Activated naive CD4-positive, alpha-beta T cell treated with anti-CD3 and anti-CD28 coated beads for 36 hours (primary cell): ENCODE results near the gene CITED2. TPM values are rescaled to one million over a fixed set of nuclear protein-coding genes. Genes with fewer than 3 reads are reported as not detected.
"Not testable (repeated sequence)": the region's sequence is repeated elsewhere in the genome, so short reads cannot be mapped to it uniquely, and the experiment has no call there.

Source experiments
- CTCF ChIA-PET: fragments of 350-600 bp; sonication (Branson Sonifier 250); formaldehyde crosslinking; loops from one replicate; lab custom pipeline; 2021; ENCODE audit warnings: antibody characterized with exemption; lab: Charles Lee
- DNase-seq: peaks from one replicate; pipeline ENCODE4 v3.0.0-alpha.2; 2020
- H3K27ac Mint-ChIP-seq: one replicate; pipeline ENCODE4 v1.8.0; 2021; ENCODE audit warnings: mild to moderate bottlenecking, mixed read lengths
- H3K27me3 Mint-ChIP-seq: one replicate; pipeline ENCODE4 v1.8.0; 2021; ENCODE audit warnings: low read depth, mixed read lengths
- H3K36me3 Mint-ChIP-seq: one replicate; pipeline ENCODE4 v1.8.0; 2021; ENCODE audit warnings: low read depth, mixed read lengths
- H3K4me1 Mint-ChIP-seq: one replicate; pipeline ENCODE4 v1.8.0; 2021; ENCODE audit warnings: low read depth, mixed read lengths
- H3K4me3 Mint-ChIP-seq: one replicate; pipeline ENCODE4 v1.8.0; 2021; ENCODE audit warnings: mild to moderate bottlenecking, moderate library complexity, mixed read lengths
- H3K9me3 Mint-ChIP-seq: one replicate; pipeline ENCODE4 v1.8.0; 2021; ENCODE audit warnings: mixed read lengths
- intact Hi-C: fragments of 100-400 bp; cut with micrococcal nuclease; formaldehyde crosslinking; loops from one replicate; pipeline ENCODE4 v1.15.1; 2023
- total RNA-seq, 2 experiments: library from RNA; stranded (reverse); gene quantifications; one replicate each; pipeline ENCODE4 v1.2.3, GENCODE V29; 2021

CITED2 gene
- 10 to 100 TPM; 22.9 to 23.8 TPM for total RNA-seq

DNA sequence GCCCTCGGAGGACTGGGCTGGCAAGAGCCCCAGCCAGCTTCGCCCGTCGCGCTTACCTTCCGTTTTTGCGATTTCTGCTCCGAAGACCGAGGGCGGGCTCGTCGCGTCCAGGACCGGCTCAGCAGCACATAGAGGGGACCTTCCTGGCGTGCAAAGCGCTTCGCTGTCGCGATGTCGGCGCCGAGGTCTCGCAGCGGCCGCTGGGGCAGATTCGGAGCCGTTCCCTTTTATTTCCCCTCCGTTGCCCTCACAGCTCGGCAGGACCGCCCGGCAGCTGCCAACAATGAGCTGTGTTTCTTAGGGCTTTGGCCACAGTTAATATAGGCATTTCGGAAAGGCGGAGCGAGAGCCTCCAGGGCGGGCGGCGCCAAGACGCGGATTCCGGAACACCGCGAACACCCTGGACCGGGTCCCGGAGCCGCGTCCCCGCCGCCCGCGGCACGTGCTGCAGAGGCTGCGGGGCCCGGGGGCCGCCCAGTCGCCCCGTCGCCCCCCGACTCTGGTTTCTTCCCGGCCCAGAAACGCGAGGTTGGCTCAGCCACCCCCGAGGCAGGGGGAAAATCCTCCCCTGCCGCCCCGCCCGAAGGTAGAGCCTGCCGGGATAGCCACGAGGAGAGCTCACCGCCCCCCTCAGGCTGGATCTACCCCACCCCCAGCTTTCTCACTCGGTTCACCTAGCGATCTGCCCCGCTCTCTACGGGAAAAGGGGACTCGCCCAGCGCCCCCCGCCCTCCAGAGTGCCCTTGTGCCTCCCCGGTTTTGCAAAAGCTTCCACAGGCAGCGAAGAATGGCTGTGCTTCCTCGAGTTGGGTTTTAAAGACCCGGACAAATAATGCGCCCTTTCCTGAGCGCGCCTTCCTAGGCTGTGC lies at the start of gene CITED2:
TSS of gene CITED2 (minus strand) at position 292 of the 869 bp plus-strand sequence. CDS start 704 bp downstream, outside the sequence.
- H3K36me3 Mint-ChIP-seq, result peaks cover 17% of the 10 kb centered on the region
- peak; percentile 90 for DNase-seq
- H3K27ac Mint-ChIP-seq, result peak within 1 kb of the TSS; percentile 99
- peaks cover 39% of the 10 kb centered on the region for H3K4me1 Mint-ChIP-seq
- no peaks in the 10 kb centered on the region for H3K27me3 Mint-ChIP-seq
- CTCF ChIA-PET, result interaction anchor here (0.6 to 2.9 kb wide), 13 partner anchors 9 to 448 kb away, joined by 3 to 10 read pairs (median 3); no protein-coding TSS in a partner anchor
- peak within 1 kb of the TSS; percentile 96 for H3K4me3 Mint-ChIP-seq
- intact Hi-C loops, result loop anchor here (1.0 to 5.0 kb wide), 14 partner anchors 83 to 1933 kb away; partner anchors contain the start of genes ABRACL, CCDC28A and TXLNB
- no peaks in the 10 kb centered on the region for H3K9me3 Mint-ChIP-seq

DNA sequence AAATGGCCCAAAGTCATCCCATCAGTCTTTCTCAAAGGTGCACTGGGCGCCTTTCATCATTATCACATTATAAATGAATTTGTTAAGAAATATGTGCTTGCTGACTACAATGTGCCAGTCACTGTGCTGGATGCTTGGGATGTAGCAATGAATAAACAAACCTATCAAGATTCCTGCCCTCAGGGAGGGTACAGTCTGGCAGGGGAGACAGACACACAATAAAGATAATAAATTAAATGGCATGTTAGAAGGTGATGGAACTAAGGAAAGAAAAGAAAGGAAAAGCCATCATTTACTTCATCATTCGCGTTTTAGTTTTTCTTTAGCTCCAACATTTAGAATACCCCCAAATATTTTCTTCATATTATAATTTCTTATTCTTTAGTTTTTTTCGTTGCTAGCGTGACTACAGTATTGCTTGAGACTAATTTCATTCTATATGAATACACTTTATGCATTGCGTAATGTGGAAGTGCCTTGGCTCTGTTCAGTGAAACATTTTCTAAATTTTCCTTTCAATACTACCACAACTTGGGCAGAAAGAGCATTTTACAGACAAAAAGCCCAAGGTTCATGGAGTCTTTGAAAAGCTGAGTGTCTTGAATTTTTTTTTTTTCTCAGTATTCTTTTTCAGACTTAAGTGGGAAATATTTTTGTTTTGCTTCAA lies 48.7 kb upstream of the CITED2 start:
- CTCF ChIA-PET, result no interaction called here
- DNase-seq, result no peak
- peaks cover 13% of the 10 kb centered on the region for H3K27me3 Mint-ChIP-seq
- peaks cover 2% of the 10 kb centered on the region for H3K4me1 Mint-ChIP-seq
- H3K4me3 Mint-ChIP-seq, result no peak overlapping the region
- no peaks in the 10 kb centered on the region for H3K9me3 Mint-ChIP-seq
- H3K27ac Mint-ChIP-seq, result no peak overlapping the region
- H3K36me3 Mint-ChIP-seq, result no peaks in the 10 kb centered on the region
- intact Hi-C loops, result no loop called here

GRCh38 chr6:139422105-139423036 lies 47.9 kb upstream of the CITED2 start:
- Mint-ChIP-seq H3K27me3 (peaks cover 13% of the 10 kb centered on the region), H3K36me3 (no peaks in the 10 kb centered on the region), H3K9me3 (no peaks in the 10 kb centered on the region), H3K4me1 (peaks cover 2% of the 10 kb centered on the region), H3K27ac (no peak overlapping the region), H3K4me3 (no peak overlapping the region)
- DNase-seq, result no peak
- CTCF ChIA-PET, result interaction anchor here (0.8 kb wide), 1 partner anchor 52 kb away, joined by 3 read pairs; no protein-coding TSS in a partner anchor
- intact Hi-C loops, result no loop called here

GRCh38 chr6:139418481-139419132 lies 44.2 kb upstream of the CITED2 start:
- DNase-seq, result no peak
- H3K9me3 Mint-ChIP-seq, result no peaks in the 10 kb centered on the region
- intact Hi-C loops, result no loop called here
- no peak overlapping the region for H3K27ac Mint-ChIP-seq
- CTCF ChIA-PET, result no interaction called here
- H3K27me3 Mint-ChIP-seq, result peaks cover 5% of the 10 kb centered on the region
- no peak overlapping the region for H3K4me3 Mint-ChIP-seq
- H3K4me1 Mint-ChIP-seq, result peaks cover 2% of the 10 kb centered on the region
- no peaks in the 10 kb centered on the region for H3K36me3 Mint-ChIP-seq

GRCh38 chr6:139416146-139416545 lies 41.7 kb upstream of the CITED2 start:
- Mint-ChIP-seq H3K36me3 (no peaks in the 10 kb centered on the region), H3K9me3 (no peaks in the 10 kb centered on the region), H3K4me1 (no peaks in the 10 kb centered on the region), H3K27ac (no peak overlapping the region), H3K4me3 (no peak overlapping the region), H3K27me3 (peaks cover 8% of the 10 kb centered on the region)
- intact Hi-C loops, result no loop called here
- CTCF ChIA-PET, result interaction anchor here (1.1 kb wide), 1 partner anchor 46 kb away, joined by 7 read pairs; no protein-coding TSS in a partner anchor
- no peak for DNase-seq

GRCh38 chr6:139415365-139415764 lies 40.9 kb upstream of the CITED2 start:
- CTCF ChIA-PET, result no interaction called here
- no peak for DNase-seq
- Mint-ChIP-seq H3K4me1 (no peaks in the 10 kb centered on the region), H3K27me3 (peaks cover 8% of the 10 kb centered on the region), H3K36me3 (no peaks in the 10 kb centered on the region), H3K4me3 (no peak overlapping the region), H3K9me3 (no peaks in the 10 kb centered on the region), H3K27ac (no peak overlapping the region)
- intact Hi-C loops, result no loop called here

DNA sequence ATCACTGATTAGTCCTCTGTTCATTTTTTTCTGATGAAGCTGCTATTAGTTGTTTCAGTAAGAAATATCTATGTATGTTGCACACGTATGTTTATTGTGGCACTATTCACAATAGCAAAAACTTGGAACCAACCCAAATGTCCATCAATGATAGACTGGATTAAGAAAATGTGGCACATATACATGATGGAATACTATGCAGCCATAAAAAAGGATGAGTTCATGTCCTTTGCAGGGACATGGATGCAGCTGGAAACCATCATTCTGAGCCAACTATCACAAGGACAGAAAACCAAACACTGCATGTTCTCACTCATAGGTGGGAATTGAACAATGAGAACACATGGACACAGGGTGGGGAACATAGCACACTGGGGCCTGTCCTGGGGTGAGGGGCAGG lies 37.7 kb upstream of the CITED2 start:
- H3K4me1 Mint-ChIP-seq, DNase-seq, H3K27me3 Mint-ChIP-seq, intact Hi-C loops, H3K27ac Mint-ChIP-seq, CTCF ChIA-PET, H3K4me3 Mint-ChIP-seq, H3K9me3 Mint-ChIP-seq, H3K36me3 Mint-ChIP-seq: not testable (repeated sequence)

DNA sequence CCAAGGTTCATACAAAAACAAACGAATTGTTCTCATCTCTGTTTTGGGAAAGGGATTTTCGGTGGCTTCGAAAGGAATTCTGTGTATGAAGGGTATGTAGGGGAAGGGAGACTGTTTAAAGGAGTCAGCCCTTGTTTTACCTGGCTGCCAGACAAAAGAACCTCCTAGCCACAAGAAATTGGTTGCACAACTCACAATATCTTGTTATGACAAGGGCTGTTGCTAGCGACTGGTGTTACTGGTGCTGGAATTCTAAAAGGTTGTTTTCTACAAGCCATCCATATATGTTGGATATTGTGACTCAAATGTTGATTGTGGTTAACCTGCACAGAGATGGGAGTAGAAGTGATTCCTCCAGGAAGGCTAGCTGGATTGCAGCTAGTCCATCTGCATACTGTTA lies 34.6 kb upstream of the CITED2 start:
- CTCF ChIA-PET, result no interaction called here
- Mint-ChIP-seq H3K4me1 (no peaks in the 10 kb centered on the region), H3K4me3 (no peak overlapping the region), H3K9me3 (no peaks in the 10 kb centered on the region), H3K27me3 (peaks cover 6% of the 10 kb centered on the region), H3K27ac (no peak overlapping the region), H3K36me3 (no peaks in the 10 kb centered on the region)
- no peak for DNase-seq
- intact Hi-C loops, result no loop called here

GRCh38 chr6:139407718-139408222 lies 33.3 kb upstream of the CITED2 start:
- H3K27me3 Mint-ChIP-seq, result peaks cover 4% of the 10 kb centered on the region
- H3K4me3 Mint-ChIP-seq, result no peak overlapping the region
- CTCF ChIA-PET, result no interaction called here
- no peak overlapping the region for H3K27ac Mint-ChIP-seq
- H3K9me3 Mint-ChIP-seq, result no peaks in the 10 kb centered on the region
- no peaks in the 10 kb centered on the region for H3K36me3 Mint-ChIP-seq
- H3K4me1 Mint-ChIP-seq, result no peaks in the 10 kb centered on the region
- DNase-seq, result no peak
- intact Hi-C loops, result no loop called here

GRCh38 chr6:139406577-139407343 lies 32.3 kb upstream of the CITED2 start:
- H3K4me3 Mint-ChIP-seq, result no peak overlapping the region
- CTCF ChIA-PET, result no interaction called here
- DNase-seq, result no peak
- no peaks in the 10 kb centered on the region for H3K4me1 Mint-ChIP-seq
- H3K27ac Mint-ChIP-seq, result no peak overlapping the region
- no peaks in the 10 kb centered on the region for H3K9me3 Mint-ChIP-seq
- H3K27me3 Mint-ChIP-seq, result peaks cover 4% of the 10 kb centered on the region
- intact Hi-C loops, result no loop called here
- no peaks in the 10 kb centered on the region for H3K36me3 Mint-ChIP-seq

DNA sequence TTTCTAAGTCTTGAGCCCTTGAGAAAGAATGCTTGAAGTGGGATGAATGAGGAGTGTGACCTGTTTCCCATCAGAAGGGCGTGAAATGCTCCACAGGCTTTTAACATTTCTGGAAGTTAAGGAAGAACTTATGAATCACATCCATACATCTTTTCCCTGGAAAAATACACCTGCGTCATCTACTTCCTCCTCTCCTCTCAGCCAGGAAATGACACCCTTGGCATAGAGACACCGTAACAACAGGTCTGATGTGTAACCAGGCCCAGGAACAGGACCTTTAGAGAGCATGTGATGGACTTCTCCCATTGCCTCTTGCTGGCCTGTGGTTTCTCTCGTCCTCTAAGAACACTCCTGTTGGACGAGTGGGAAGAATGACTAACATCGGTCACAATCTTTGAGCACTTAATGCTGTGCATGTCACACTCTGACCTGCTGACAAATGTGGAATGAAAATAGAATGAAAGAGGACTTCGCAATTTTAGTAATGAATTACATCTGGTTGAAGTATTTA lies 28.5 kb upstream of the CITED2 start:
- Mint-ChIP-seq H3K4me3 (no peak overlapping the region), H3K27ac (no peak overlapping the region), H3K27me3 (no peaks in the 10 kb centered on the region), H3K4me1 (no peaks in the 10 kb centered on the region), H3K9me3 (no peaks in the 10 kb centered on the region), H3K36me3 (no peaks in the 10 kb centered on the region)
- no peak for DNase-seq
- CTCF ChIA-PET, result interaction anchor here (1.7 kb wide), 1 partner anchor 33 kb away, joined by 4 read pairs; no protein-coding TSS in a partner anchor
- intact Hi-C loops, result no loop called here
